Adrenal gland (tissue), 5 donors: ENCODE measurements around the gene GLDC.

Experiments
- POLR2A ChIP-seq, 2 donors: fragments of 450-650 bp; IDR thresholded peaks; one replicate each; pipeline ENCODE4 v1.6.1; 2017; ENCODE audit warnings: antibody characterized with exemption in 2 of 2, mild to moderate bottlenecking in 2 of 2, moderate library complexity in 1 of 2
- TF ChIP-seq, protein P1 (sequence below), 6 experiments: fragments of 450-650 bp in 4 of 6; fragments of 200-600 bp in 2 of 6; sonication (generic) in 1 of 6; IDR thresholded peaks; 1 replicate in 5 of 6; 2 replicates in 1 of 6; pipeline versions ENCODE4 v1.5.1 to v1.8.0; 2016 to 2021; ENCODE audit warnings: antibody characterized with exemption in 6 of 6, mild to moderate bottlenecking in 2 of 6, moderate library complexity in 1 of 6
- donor health status: DM: no; HTN: no; CAD: no.

DNA sequence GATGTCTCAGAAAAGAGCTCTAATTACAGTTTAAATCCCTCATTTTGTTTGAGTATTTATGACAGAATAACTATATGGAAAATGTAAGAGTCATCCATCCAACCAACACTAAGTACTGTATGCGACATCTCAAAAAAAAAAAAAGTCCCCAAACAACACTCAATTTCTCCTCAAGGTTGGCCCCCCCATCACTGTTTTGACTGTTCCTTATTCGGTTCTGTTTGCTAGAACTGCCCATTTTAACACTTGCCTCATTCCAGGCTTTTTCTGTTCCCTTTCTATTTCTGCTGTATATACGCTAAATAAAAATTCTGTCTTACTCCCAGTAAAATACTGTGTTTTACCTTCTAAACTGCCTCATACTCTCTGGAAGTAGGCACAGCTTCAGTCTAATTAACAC lies 25.2 kb downstream of the GLDC start:
- TF ChIP-seq, protein P1, sequence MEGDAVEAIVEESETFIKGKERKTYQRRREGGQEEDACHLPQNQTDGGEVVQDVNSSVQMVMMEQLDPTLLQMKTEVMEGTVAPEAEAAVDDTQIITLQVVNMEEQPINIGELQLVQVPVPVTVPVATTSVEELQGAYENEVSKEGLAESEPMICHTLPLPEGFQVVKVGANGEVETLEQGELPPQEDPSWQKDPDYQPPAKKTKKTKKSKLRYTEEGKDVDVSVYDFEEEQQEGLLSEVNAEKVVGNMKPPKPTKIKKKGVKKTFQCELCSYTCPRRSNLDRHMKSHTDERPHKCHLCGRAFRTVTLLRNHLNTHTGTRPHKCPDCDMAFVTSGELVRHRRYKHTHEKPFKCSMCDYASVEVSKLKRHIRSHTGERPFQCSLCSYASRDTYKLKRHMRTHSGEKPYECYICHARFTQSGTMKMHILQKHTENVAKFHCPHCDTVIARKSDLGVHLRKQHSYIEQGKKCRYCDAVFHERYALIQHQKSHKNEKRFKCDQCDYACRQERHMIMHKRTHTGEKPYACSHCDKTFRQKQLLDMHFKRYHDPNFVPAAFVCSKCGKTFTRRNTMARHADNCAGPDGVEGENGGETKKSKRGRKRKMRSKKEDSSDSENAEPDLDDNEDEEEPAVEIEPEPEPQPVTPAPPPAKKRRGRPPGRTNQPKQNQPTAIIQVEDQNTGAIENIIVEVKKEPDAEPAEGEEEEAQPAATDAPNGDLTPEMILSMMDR (IDR thresholded peaks at IDR 0.05) = no peak
- TF ChIP-seq POLR2A (IDR thresholded peaks at IDR 0.05) = no peak
